Astrocyte (in vitro differentiated cells and primary cell): ENCODE results near the gene CDS2. TPM values are rescaled to one million over a fixed set of nuclear protein-coding genes. Genes with fewer than 3 reads are reported as not detected.

Experiments
- DNase-seq: peaks from one replicate; pipeline ENCODE4 v3.0.0-alpha.2; 2010; ENCODE audit warnings: low read depth
- FAIRE-seq: peaks from 2 replicates; lab custom pipeline; 2011; peaks lifted over from hg19 to GRCh38; lab: Jason Lieb, UNC
- H2AFZ ChIP-seq: 2 replicates; pipeline ENCODE4 v1.6.0; 2012; ENCODE audit warnings: low read depth, low read length, inconsistent platforms
- H3K27ac ChIP-seq: 2 replicates; pipeline ENCODE4 v1.5.1; 2011; ENCODE audit warnings: low read depth, low read length, inconsistent platforms
- H3K27me3 ChIP-seq: 2 replicates; pipeline ENCODE4 v1.6.0; 2011; ENCODE audit warnings: low read length, inconsistent platforms; ENCODE audit not compliant: insufficient read depth
- H3K36me3 ChIP-seq: 2 replicates; pipeline ENCODE4 v1.5.1; 2011; ENCODE audit warnings: low read length, inconsistent platforms; ENCODE audit not compliant: insufficient read depth
- H3K4me1 ChIP-seq: 2 replicates; pipeline ENCODE4 v1.5.1; 2011; ENCODE audit warnings: low read length, inconsistent platforms; ENCODE audit not compliant: insufficient read depth
- H3K4me2 ChIP-seq: 2 replicates; pipeline ENCODE4 v1.6.0; 2012; ENCODE audit warnings: low read length, inconsistent platforms
- H3K4me3 ChIP-seq: 2 replicates; pipeline ENCODE4 v1.5.1; 2011; ENCODE audit warnings: low read depth, mild to moderate bottlenecking, low read length, inconsistent platforms; ENCODE audit not compliant: insufficient read depth
- H3K79me2 ChIP-seq: 2 replicates; pipeline ENCODE4 v1.6.0; 2012; ENCODE audit warnings: mild to moderate bottlenecking, low read length, inconsistent platforms; ENCODE audit not compliant: insufficient read depth
- H3K9ac ChIP-seq: 2 replicates; pipeline ENCODE4 v1.6.0; 2012; ENCODE audit warnings: mild to moderate bottlenecking, low read length, inconsistent platforms
- H3K9me3 ChIP-seq: 2 replicates; pipeline ENCODE4 v1.5.1; 2012; ENCODE audit warnings: low read depth, mild to moderate bottlenecking, low read length, inconsistent platforms; ENCODE audit not compliant: insufficient read depth
- H4K20me1 ChIP-seq: 2 replicates; pipeline ENCODE4 v1.6.0; 2012; ENCODE audit warnings: low read length, inconsistent platforms; ENCODE audit not compliant: insufficient read depth
- H3K27ac Mint-ChIP-seq: one replicate; pipeline ENCODE4 v1.8.0; 2021; ENCODE audit warnings: mild to moderate bottlenecking, mixed read lengths; ENCODE audit not compliant: unreplicated experiment
- H3K27me3 Mint-ChIP-seq: one replicate; pipeline ENCODE4 v1.8.0; 2021; ENCODE audit warnings: low read depth, mixed read lengths; ENCODE audit not compliant: unreplicated experiment
- H3K36me3 Mint-ChIP-seq: one replicate; pipeline ENCODE4 v1.8.0; 2021; ENCODE audit warnings: low read depth, mixed read lengths; ENCODE audit not compliant: unreplicated experiment
- H3K4me1 Mint-ChIP-seq: one replicate; pipeline ENCODE4 v1.8.0; 2021; ENCODE audit warnings: low read depth, mixed read lengths; ENCODE audit not compliant: unreplicated experiment
- H3K4me3 Mint-ChIP-seq: one replicate; pipeline ENCODE4 v1.8.0; 2021; ENCODE audit warnings: mild to moderate bottlenecking, moderate library complexity, mixed read lengths; ENCODE audit not compliant: unreplicated experiment
- H3K9me3 Mint-ChIP-seq: one replicate; pipeline ENCODE4 v1.8.0; 2021; ENCODE audit warnings: mild to moderate bottlenecking, mixed read lengths; ENCODE audit not compliant: unreplicated experiment
- EZH2 ChIP-seq: IDR thresholded peaks from 2 replicates; pipeline ENCODE4 v1.6.1; 2012; ENCODE audit warnings: mild to moderate bottlenecking, low read length, inconsistent platforms; ENCODE audit not compliant: insufficient read depth
- total RNA-seq: library from RNA; stranded (reverse); gene quantifications from 2 replicates; pipeline ENCODE4 v1.2.1, GENCODE V29; 2021
- TF ChIP-seq, protein P1 (sequence below): IDR thresholded peaks from 2 replicates; pipeline ENCODE4 v1.5.1; 2011; ENCODE audit warnings: low read depth, mild to moderate bottlenecking, inconsistent platforms, low read length, moderate library complexity; ENCODE audit not compliant: insufficient read depth

The CDS2 gene
- total RNA-seq, 1 donor from 2014 or later: 53.9 TPM

DNA sequence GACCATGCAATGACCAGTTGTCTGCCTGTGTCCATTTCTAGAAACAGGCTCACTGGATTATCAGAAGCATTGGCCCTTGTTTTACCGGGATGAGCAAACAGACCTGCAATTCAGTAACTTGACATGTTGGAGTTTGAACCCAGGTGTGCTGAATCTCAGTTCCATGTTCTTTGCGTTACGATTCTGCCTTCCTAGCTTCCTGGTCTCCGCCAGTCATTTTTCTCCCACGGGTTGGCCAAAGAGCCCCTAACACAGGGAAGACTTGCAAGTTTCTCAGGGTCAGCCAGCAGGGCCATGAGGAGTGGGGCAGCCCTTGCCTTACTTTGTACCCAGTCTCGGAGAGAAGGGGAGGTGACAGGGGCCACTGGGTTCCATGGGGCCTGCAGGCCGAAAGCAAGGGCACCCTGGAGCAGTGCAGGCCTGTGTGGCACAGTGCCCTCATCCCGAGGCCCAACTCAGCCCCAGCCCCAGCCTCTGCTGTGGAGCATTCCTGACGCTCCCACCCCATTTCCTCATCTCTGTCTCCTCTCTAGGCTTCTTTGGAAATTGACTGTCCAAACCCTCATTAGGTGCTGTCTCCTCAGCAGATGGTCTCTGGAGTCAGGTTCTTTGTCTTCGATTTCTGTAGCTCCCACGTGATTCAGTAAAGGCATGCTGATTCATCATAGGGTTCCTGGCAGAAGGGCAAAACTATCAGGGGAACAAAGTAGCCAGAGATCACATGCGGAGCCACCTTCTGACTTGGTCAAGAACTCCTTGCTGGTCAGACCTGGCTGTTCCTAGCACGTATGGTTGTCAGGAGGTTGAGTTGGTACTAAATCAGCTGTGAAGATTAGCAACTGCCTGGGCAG lies 23.6 kb downstream of the CDS2 start:
- H3K79me2 ChIP-seq: peaks cover 68% of the 10 kb centered on the region

DNA sequence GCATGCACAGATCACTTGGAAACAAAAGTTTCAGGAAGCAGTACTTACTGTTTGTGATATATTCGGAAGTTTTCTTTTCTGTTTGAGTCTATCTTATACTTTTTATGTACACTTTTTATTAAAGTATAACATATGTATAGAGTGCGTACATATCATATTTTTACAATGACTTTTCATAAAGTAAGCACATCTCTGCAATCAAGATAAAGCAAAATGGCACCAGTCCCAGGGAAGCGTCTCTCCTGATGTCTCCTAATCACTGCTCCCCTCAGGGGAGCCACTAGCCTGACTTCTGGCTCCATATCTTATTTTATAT lies 26.3 kb downstream of the CDS2 start:
- peaks cover 3% of the 10 kb centered on the region for H3K36me3 Mint-ChIP-seq
- H3K27me3 Mint-ChIP-seq: no peaks in the 10 kb centered on the region
- H3K4me1 Mint-ChIP-seq: peaks cover 26% of the 10 kb centered on the region
- FAIRE-seq (no peak), DNase-seq (no peak)
- Histone ChIP-seq H3K4me3 (no peak overlapping the region), H3K9me3 (no peaks in the 10 kb centered on the region), H3K36me3 (no peaks in the 10 kb centered on the region), H3K9ac (no peak overlapping the region), H3K27ac (no peak overlapping the region), H3K4me2 (no peak overlapping the region), H3K4me1 (peaks cover 28% of the 10 kb centered on the region), H4K20me1 (peaks cover 52% of the 10 kb centered on the region), H3K79me2 (peaks cover 63% of the 10 kb centered on the region), H2AFZ (no peak overlapping the region), H3K27me3 (no peaks in the 10 kb centered on the region)
- no peak overlapping the region for H3K27ac Mint-ChIP-seq
- no peak overlapping the region for H3K4me3 Mint-ChIP-seq
- H3K9me3 Mint-ChIP-seq: no peaks in the 10 kb centered on the region
- TF ChIP-seq EZH2: no peak
- TF ChIP-seq, protein P1, sequence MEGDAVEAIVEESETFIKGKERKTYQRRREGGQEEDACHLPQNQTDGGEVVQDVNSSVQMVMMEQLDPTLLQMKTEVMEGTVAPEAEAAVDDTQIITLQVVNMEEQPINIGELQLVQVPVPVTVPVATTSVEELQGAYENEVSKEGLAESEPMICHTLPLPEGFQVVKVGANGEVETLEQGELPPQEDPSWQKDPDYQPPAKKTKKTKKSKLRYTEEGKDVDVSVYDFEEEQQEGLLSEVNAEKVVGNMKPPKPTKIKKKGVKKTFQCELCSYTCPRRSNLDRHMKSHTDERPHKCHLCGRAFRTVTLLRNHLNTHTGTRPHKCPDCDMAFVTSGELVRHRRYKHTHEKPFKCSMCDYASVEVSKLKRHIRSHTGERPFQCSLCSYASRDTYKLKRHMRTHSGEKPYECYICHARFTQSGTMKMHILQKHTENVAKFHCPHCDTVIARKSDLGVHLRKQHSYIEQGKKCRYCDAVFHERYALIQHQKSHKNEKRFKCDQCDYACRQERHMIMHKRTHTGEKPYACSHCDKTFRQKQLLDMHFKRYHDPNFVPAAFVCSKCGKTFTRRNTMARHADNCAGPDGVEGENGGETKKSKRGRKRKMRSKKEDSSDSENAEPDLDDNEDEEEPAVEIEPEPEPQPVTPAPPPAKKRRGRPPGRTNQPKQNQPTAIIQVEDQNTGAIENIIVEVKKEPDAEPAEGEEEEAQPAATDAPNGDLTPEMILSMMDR: no peak

More for the DNA sequence above, 23.6 kb downstream of the CDS2 start:
- Histone ChIP-seq H3K4me2 (peak overlapping the region; percentile 20), H2AFZ (peak overlapping the region; percentile 0), H3K27ac (no peak overlapping the region), H4K20me1 (peaks cover 55% of the 10 kb centered on the region), H3K27me3 (no peaks in the 10 kb centered on the region), H3K9ac (no peak overlapping the region), H3K36me3 (no peaks in the 10 kb centered on the region), H3K4me1 (peaks cover 11% of the 10 kb centered on the region), H3K4me3 (no peak overlapping the region), H3K9me3 (no peaks in the 10 kb centered on the region)
- no peak overlapping the region for H3K27ac Mint-ChIP-seq
- H3K9me3 Mint-ChIP-seq: no peaks in the 10 kb centered on the region
- peaks cover 11% of the 10 kb centered on the region for H3K4me1 Mint-ChIP-seq
- TF ChIP-seq, protein P1: no peak
- no peak for TF ChIP-seq EZH2
- peaks cover 9% of the 10 kb centered on the region for H3K36me3 Mint-ChIP-seq
- FAIRE-seq: no peak
- peak; percentile 60 for DNase-seq
- no peak overlapping the region for H3K4me3 Mint-ChIP-seq
- no peaks in the 10 kb centered on the region for H3K27me3 Mint-ChIP-seq
